Measurements from ENCODE around the gene USP17L12.
"Not testable (repeated sequence)": the region's sequence is repeated elsewhere in the genome, so short reads cannot be mapped to it uniquely, and the experiment has no call there.

Gene USP17L12

DNA sequence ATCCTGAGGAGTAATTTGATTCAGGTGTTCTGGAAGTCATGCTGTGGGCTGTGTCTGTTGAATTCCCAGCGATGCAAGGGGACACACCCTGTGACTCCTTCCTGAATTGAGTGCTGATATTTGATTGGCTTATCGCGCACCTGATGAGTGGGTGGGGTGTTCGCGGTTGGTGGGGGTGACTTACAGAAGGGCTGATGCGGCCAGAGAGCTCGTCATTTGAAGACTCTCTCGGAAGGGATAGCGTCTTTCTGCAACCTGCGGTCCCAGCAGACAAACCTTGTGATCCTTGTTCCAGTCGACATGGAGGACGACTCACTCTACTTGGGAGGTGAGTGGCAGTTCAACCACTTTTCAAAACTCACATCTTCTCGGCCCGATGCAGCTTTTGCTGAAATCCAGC, 23.6 kb downstream of the USP17L12 start, which contains the start of gene USP17L17:
USP17L17 (plus strand) TSS at position 301 of the 400 bp plus-strand sequence; CDS start at position 301, 0 bp downstream.
- not testable (repeated sequence) for H3K4me2 ChIP-seq (ENCODE audit: low read depth, low read length, poor library complexity, severe bottlenecking); H3K9me2 ChIP-seq (replicated peaks; ENCODE audit: insufficient read depth, low read length); H2AFZ ChIP-seq (ENCODE audit: low read depth, low read length, severe bottlenecking); H4K20me1 ChIP-seq (ENCODE audit: low read depth, low read length); H3F3A ChIP-seq (ENCODE audit: insufficient read depth); H3K27me3 ChIP-seq (ENCODE audit: low read length); H3K9me3 ChIP-seq (ENCODE audit: insufficient read depth, low read length); H3K36me3 ChIP-seq (ENCODE audit: low read length); H3K4me3 ChIP-seq (ENCODE audit: insufficient read depth, low read length, poor library complexity, severe bottlenecking); H3K79me2 ChIP-seq (ENCODE audit: insufficient read depth, low read length); H3K27ac ChIP-seq (ENCODE audit: low read depth, low read length); H3K9ac ChIP-seq (ENCODE audit: low read length)

DNA sequence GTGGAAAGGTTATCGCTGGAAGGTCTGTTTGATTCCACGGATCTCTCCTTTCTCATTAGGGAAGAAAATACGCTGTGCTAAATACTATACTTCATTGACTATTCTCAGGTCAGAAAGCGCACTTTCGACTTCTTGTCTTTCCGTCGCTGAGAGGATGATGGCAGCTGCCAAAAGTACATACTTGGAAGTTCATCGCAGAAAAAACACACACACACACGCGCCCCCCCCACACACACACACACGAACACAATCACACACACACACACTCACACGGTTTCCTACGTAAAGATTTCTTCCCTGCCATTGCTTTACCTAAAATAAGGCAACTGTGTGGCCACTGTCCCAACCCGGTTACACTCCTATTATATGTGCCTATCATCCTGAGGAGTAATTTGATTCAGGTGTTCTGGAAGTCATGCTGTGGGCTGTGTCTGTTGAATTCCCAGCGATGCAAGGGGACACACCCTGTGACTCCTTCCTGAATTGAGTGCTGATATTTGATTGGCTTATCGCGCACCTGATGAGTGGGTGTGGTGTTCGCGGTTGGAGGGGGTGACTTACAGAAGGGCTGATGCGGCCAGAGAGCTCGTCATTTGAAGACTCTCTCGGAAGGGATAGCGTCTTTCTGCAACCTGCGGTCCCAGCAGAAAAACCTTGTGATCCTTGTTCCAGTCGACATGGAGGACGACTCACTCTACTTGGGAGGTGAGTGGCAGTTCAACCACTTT, 28.2 kb downstream of the USP17L12 start, which contains the start of gene USP17L18:
USP17L18 (plus strand) TSS at position 678 of the 728 bp plus-strand sequence; CDS start at position 678, 0 bp downstream.
- H2AFZ ChIP-seq (ENCODE audit: low read depth, low read length, severe bottlenecking); H3F3A ChIP-seq (ENCODE audit: insufficient read depth); H3K27ac ChIP-seq (ENCODE audit: low read depth, low read length); H3K4me2 ChIP-seq (ENCODE audit: low read depth, low read length, poor library complexity, severe bottlenecking); H3K79me2 ChIP-seq (ENCODE audit: insufficient read depth, low read length); H3K36me3 ChIP-seq (ENCODE audit: low read length); H3K4me3 ChIP-seq (ENCODE audit: insufficient read depth, low read length, poor library complexity, severe bottlenecking); H3K9me2 ChIP-seq (replicated peaks; ENCODE audit: insufficient read depth, low read length); H3K9ac ChIP-seq (ENCODE audit: low read length); H4K20me1 ChIP-seq (ENCODE audit: low read depth, low read length); H3K9me3 ChIP-seq (ENCODE audit: insufficient read depth, low read length); H3K27me3 ChIP-seq (ENCODE audit: low read length): not testable (repeated sequence)

- H3K4me3 ChIP-seq (ENCODE audit: insufficient read depth, low read length, poor library complexity, severe bottlenecking); H3K27ac ChIP-seq (ENCODE audit: low read depth, low read length); H3K9ac ChIP-seq (ENCODE audit: low read length); H2AFZ ChIP-seq (ENCODE audit: low read depth, low read length, severe bottlenecking); H3K4me2 ChIP-seq (ENCODE audit: low read depth, low read length, poor library complexity, severe bottlenecking); H3K27me3 ChIP-seq (ENCODE audit: low read length); H3K9me3 ChIP-seq (ENCODE audit: insufficient read depth, low read length); H3K9me2 ChIP-seq (replicated peaks; ENCODE audit: insufficient read depth, low read length); H4K20me1 ChIP-seq (ENCODE audit: low read depth, low read length); H3K36me3 ChIP-seq (ENCODE audit: low read length); H3K79me2 ChIP-seq (ENCODE audit: insufficient read depth, low read length); H3F3A ChIP-seq (ENCODE audit: insufficient read depth): not testable (repeated sequence)
Measured at GRCh38 chr4:9253078-9253477, 33.1 kb downstream of the USP17L12 start, which contains the start of gene USP17L19. Gene USP17L19, plus strand, starts transcription at chr4:9253378. Its CDS starts 0 bp downstream, at chr4:9253378.

GRCh38 chr4:9257824-9258223, 37.9 kb downstream of the USP17L12 start, which contains the start of gene USP17L20:
Gene USP17L20, plus strand, starts transcription at chr4:9258124. Its CDS starts 0 bp downstream, at chr4:9258124.
- not testable (repeated sequence) for H3K9me3 ChIP-seq (ENCODE audit: insufficient read depth, low read length); H3K4me2 ChIP-seq (ENCODE audit: low read depth, low read length, poor library complexity, severe bottlenecking); H3F3A ChIP-seq (ENCODE audit: insufficient read depth); H3K79me2 ChIP-seq (ENCODE audit: insufficient read depth, low read length); H3K4me3 ChIP-seq (ENCODE audit: insufficient read depth, low read length, poor library complexity, severe bottlenecking); H3K27ac ChIP-seq (ENCODE audit: low read depth, low read length); H3K27me3 ChIP-seq (ENCODE audit: low read length); H3K9ac ChIP-seq (ENCODE audit: low read length); H3K9me2 ChIP-seq (replicated peaks; ENCODE audit: insufficient read depth, low read length); H3K36me3 ChIP-seq (ENCODE audit: low read length); H2AFZ ChIP-seq (ENCODE audit: low read depth, low read length, severe bottlenecking); H4K20me1 ChIP-seq (ENCODE audit: low read depth, low read length)

- not testable (repeated sequence) for H3F3A ChIP-seq (ENCODE audit: insufficient read depth); H3K27ac ChIP-seq (ENCODE audit: low read depth, low read length); H3K36me3 ChIP-seq (ENCODE audit: low read length); H4K20me1 ChIP-seq (ENCODE audit: low read depth, low read length); H3K79me2 ChIP-seq (ENCODE audit: insufficient read depth, low read length); H2AFZ ChIP-seq (ENCODE audit: low read depth, low read length, severe bottlenecking); H3K4me2 ChIP-seq (ENCODE audit: low read depth, low read length, poor library complexity, severe bottlenecking); H3K9ac ChIP-seq (ENCODE audit: low read length); H3K4me3 ChIP-seq (ENCODE audit: insufficient read depth, low read length, poor library complexity, severe bottlenecking); H3K27me3 ChIP-seq (ENCODE audit: low read length); H3K9me3 ChIP-seq (ENCODE audit: insufficient read depth, low read length); H3K9me2 ChIP-seq (replicated peaks; ENCODE audit: insufficient read depth, low read length)
Measured at GRCh38 chr4:9262572-9262971, 42.6 kb downstream of the USP17L12 start, which contains the start of gene USP17L21. Gene USP17L21, plus strand, starts transcription at chr4:9262872. Its CDS starts 0 bp downstream, at chr4:9262872.

DNA sequence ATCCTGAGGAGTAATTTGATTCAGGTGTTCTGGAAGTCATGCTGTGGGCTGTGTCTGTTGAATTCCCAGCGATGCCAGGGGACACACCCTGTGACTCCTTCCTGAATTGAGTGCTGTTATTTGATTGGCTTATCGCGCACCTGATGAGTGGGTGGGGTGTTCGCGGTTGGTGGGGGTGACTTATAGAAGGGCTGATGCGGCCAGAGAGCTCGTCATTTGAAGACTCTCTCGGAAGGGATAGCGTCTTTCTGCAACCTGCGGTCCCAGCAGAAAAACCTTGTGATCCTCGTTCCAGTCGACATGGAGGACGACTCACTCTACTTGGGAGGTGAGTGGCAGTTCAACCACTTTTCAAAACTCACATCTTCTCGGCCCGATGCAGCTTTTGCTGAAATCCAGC, 47.4 kb downstream of the USP17L12 start, which contains the start of gene USP17L22:
USP17L22 (plus strand) TSS at position 301 of the 400 bp plus-strand sequence; CDS start at position 301, 0 bp downstream.
- not testable (repeated sequence) for H3K9ac ChIP-seq (ENCODE audit: low read length); H3K79me2 ChIP-seq (ENCODE audit: insufficient read depth, low read length); H3K9me3 ChIP-seq (ENCODE audit: insufficient read depth, low read length); H3K4me2 ChIP-seq (ENCODE audit: low read depth, low read length, poor library complexity, severe bottlenecking); H3K27me3 ChIP-seq (ENCODE audit: low read length); H3K9me2 ChIP-seq (replicated peaks; ENCODE audit: insufficient read depth, low read length); H3F3A ChIP-seq (ENCODE audit: insufficient read depth); H3K27ac ChIP-seq (ENCODE audit: low read depth, low read length); H3K36me3 ChIP-seq (ENCODE audit: low read length); H3K4me3 ChIP-seq (ENCODE audit: insufficient read depth, low read length, poor library complexity, severe bottlenecking); H4K20me1 ChIP-seq (ENCODE audit: low read depth, low read length); H2AFZ ChIP-seq (ENCODE audit: low read depth, low read length, severe bottlenecking)
